ENCODE data around the gene TLR10.

DNA sequence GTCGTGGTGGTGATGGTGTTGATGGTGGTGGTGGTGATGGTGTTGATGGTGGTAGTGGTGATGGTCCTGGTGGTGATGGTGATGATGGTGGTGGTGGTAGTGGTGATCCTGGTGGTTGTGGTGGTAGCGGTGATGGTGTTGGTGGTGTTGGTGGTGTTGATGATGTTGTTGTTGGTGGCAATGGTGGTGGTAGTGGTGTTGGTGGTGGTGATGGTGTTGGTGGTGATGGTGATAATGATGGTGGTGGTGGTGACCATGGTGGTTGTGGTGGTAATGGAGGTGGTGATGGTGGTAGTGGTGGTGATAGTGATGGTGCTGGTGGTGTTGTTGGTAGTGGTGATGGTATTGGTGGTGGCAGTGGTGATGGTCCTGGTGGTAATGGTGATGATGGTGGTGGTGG is 49.1 kb downstream of the TLR10 start:
- TF ChIP-seq, protein P1, sequence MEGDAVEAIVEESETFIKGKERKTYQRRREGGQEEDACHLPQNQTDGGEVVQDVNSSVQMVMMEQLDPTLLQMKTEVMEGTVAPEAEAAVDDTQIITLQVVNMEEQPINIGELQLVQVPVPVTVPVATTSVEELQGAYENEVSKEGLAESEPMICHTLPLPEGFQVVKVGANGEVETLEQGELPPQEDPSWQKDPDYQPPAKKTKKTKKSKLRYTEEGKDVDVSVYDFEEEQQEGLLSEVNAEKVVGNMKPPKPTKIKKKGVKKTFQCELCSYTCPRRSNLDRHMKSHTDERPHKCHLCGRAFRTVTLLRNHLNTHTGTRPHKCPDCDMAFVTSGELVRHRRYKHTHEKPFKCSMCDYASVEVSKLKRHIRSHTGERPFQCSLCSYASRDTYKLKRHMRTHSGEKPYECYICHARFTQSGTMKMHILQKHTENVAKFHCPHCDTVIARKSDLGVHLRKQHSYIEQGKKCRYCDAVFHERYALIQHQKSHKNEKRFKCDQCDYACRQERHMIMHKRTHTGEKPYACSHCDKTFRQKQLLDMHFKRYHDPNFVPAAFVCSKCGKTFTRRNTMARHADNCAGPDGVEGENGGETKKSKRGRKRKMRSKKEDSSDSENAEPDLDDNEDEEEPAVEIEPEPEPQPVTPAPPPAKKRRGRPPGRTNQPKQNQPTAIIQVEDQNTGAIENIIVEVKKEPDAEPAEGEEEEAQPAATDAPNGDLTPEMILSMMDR (IDR thresholded peaks at IDR 0.05; ENCODE audit: insufficient read depth, low read depth, low read length): no peak
- TF ChIP-seq EZH2 (IDR thresholded peaks at IDR 0.05; ENCODE audit: insufficient read depth, low read length): no peak

All from astrocyte (in vitro differentiated cells and primary cell).